ENCODE results near the gene CRB2.

The CRB2 gene

GRCh38 chr9:123378025-123378424 lies 22.0 kb downstream of the CRB2 start:
- Histone ChIP-seq H3K4me1 (ENCODE audit: insufficient read depth, low read length) (peaks cover 27% of the 10 kb centered on the region), H3K27me3 (ENCODE audit: control insufficient read depth in 1 of 2, insufficient read depth in 2 of 2, low read length in 2 of 2) (peaks cover 0 to under 1% of the 10 kb centered on the region in 2 donors), H3K27ac (ENCODE audit: low read depth, low read length) (no peak overlapping the region), H3K9ac (ENCODE audit: low read length) (no peak overlapping the region), H3K4me3 (ENCODE audit: low read depth in 1 of 2, low read length in 2 of 2) (no peak overlapping the region), H3K9me3 (ENCODE audit: low read length) (no peaks in the 10 kb centered on the region), H3K36me3 (ENCODE audit: insufficient read depth, low read length) (no peaks in the 10 kb centered on the region)

GRCh38 chr9:123378956-123379660 lies 23.1 kb downstream of the CRB2 start:
- H3K36me3 ChIP-seq (ENCODE audit: insufficient read depth, low read length): no peaks in the 10 kb centered on the region
- H3K4me3 ChIP-seq (ENCODE audit: low read depth in 1 of 2, low read length in 2 of 2): no peak overlapping the region
- no peaks in the 10 kb centered on the region for H3K27me3 ChIP-seq (ENCODE audit: control insufficient read depth in 1 of 2, insufficient read depth in 2 of 2, low read length in 2 of 2)
- no peaks in the 10 kb centered on the region for H3K9me3 ChIP-seq (ENCODE audit: low read length)
- H3K9ac ChIP-seq (ENCODE audit: low read length): no peak overlapping the region
- peaks cover 24% of the 10 kb centered on the region for H3K4me1 ChIP-seq (ENCODE audit: insufficient read depth, low read length)
- no peak overlapping the region for H3K27ac ChIP-seq (ENCODE audit: low read depth, low read length)

- Histone ChIP-seq H3K9me3 (ENCODE audit: low read length) (no peaks in the 10 kb centered on the region), H3K27ac (ENCODE audit: low read depth, low read length) (no peak overlapping the region), H3K36me3 (ENCODE audit: insufficient read depth, low read length) (no peaks in the 10 kb centered on the region), H3K4me1 (ENCODE audit: insufficient read depth, low read length) (peaks cover 4% of the 10 kb centered on the region), H3K4me3 (ENCODE audit: low read depth in 1 of 2, low read length in 2 of 2) (no peak overlapping the region), H3K27me3 (ENCODE audit: control insufficient read depth in 1 of 2, insufficient read depth in 2 of 2, low read length in 2 of 2) (no peaks in the 10 kb centered on the region), H3K9ac (ENCODE audit: low read length) (no peak overlapping the region)
Observed at GRCh38 chr9:123380852-123381705, 25.1 kb downstream of the CRB2 start.

- Histone ChIP-seq H3K9ac (ENCODE audit: low read length) (no peak overlapping the region), H3K36me3 (ENCODE audit: insufficient read depth, low read length) (no peaks in the 10 kb centered on the region), H3K9me3 (ENCODE audit: low read length) (no peaks in the 10 kb centered on the region), H3K4me1 (ENCODE audit: insufficient read depth, low read length) (no peaks in the 10 kb centered on the region), H3K4me3 (ENCODE audit: low read depth in 1 of 2, low read length in 2 of 2) (no peak overlapping the region), H3K27me3 (ENCODE audit: control insufficient read depth in 1 of 2, insufficient read depth in 2 of 2, low read length in 2 of 2) (no peaks in the 10 kb centered on the region), H3K27ac (ENCODE audit: low read depth, low read length) (no peak overlapping the region)
Observed at GRCh38 chr9:123382653-123383511, 26.9 kb downstream of the CRB2 start.

- no peak overlapping the region for H3K9ac ChIP-seq (ENCODE audit: low read length)
- H3K9me3 ChIP-seq (ENCODE audit: low read length): no peaks in the 10 kb centered on the region
- H3K36me3 ChIP-seq (ENCODE audit: insufficient read depth, low read length): no peaks in the 10 kb centered on the region
- H3K4me1 ChIP-seq (ENCODE audit: insufficient read depth, low read length): no peaks in the 10 kb centered on the region
- no peak overlapping the region for H3K27ac ChIP-seq (ENCODE audit: low read depth, low read length)
- H3K4me3 ChIP-seq (ENCODE audit: low read depth in 1 of 2, low read length in 2 of 2): no peak overlapping the region
- H3K27me3 ChIP-seq (ENCODE audit: control insufficient read depth in 1 of 2, insufficient read depth in 2 of 2, low read length in 2 of 2): no peaks in the 10 kb centered on the region
Observed at GRCh38 chr9:123383512-123384170, 27.6 kb downstream of the CRB2 start.

GRCh38 chr9:123387686-123388085 lies 31.7 kb downstream of the CRB2 start:
- H3K9ac ChIP-seq (ENCODE audit: low read length): no peak overlapping the region
- H3K27me3 ChIP-seq (ENCODE audit: control insufficient read depth in 1 of 2, insufficient read depth in 2 of 2, low read length in 2 of 2): no peaks in the 10 kb centered on the region
- H3K36me3 ChIP-seq (ENCODE audit: insufficient read depth, low read length): no peaks in the 10 kb centered on the region
- no peak overlapping the region for H3K4me3 ChIP-seq (ENCODE audit: low read depth in 1 of 2, low read length in 2 of 2)
- no peak overlapping the region for H3K27ac ChIP-seq (ENCODE audit: low read depth, low read length)
- H3K4me1 ChIP-seq (ENCODE audit: insufficient read depth, low read length): no peaks in the 10 kb centered on the region
- H3K9me3 ChIP-seq (ENCODE audit: low read length): no peaks in the 10 kb centered on the region

GRCh38 chr9:123389070-123389469 lies 33.1 kb downstream of the CRB2 start:
- Histone ChIP-seq H3K36me3 (ENCODE audit: insufficient read depth, low read length) (no peaks in the 10 kb centered on the region), H3K27ac (ENCODE audit: low read depth, low read length) (no peak overlapping the region), H3K9ac (ENCODE audit: low read length) (no peak overlapping the region), H3K27me3 (ENCODE audit: control insufficient read depth in 1 of 2, insufficient read depth in 2 of 2, low read length in 2 of 2) (no peaks in the 10 kb centered on the region), H3K9me3 (ENCODE audit: low read length) (no peaks in the 10 kb centered on the region), H3K4me3 (ENCODE audit: low read depth in 1 of 2, low read length in 2 of 2) (no peak overlapping the region), H3K4me1 (ENCODE audit: insufficient read depth, low read length) (no peaks in the 10 kb centered on the region)

GRCh38 chr9:123389698-123390097 lies 33.7 kb downstream of the CRB2 start:
- Histone ChIP-seq H3K4me1 (ENCODE audit: insufficient read depth, low read length) (no peaks in the 10 kb centered on the region), H3K9me3 (ENCODE audit: low read length) (no peaks in the 10 kb centered on the region), H3K4me3 (ENCODE audit: low read depth in 1 of 2, low read length in 2 of 2) (no peak overlapping the region), H3K27me3 (ENCODE audit: control insufficient read depth in 1 of 2, insufficient read depth in 2 of 2, low read length in 2 of 2) (no peaks in the 10 kb centered on the region), H3K36me3 (ENCODE audit: insufficient read depth, low read length) (no peaks in the 10 kb centered on the region), H3K27ac (ENCODE audit: low read depth, low read length) (no peak overlapping the region), H3K9ac (ENCODE audit: low read length) (no peak overlapping the region)

- Histone ChIP-seq H3K27ac (ENCODE audit: low read depth, low read length) (no peak overlapping the region), H3K9me3 (ENCODE audit: low read length) (no peaks in the 10 kb centered on the region), H3K9ac (ENCODE audit: low read length) (no peak overlapping the region), H3K4me3 (ENCODE audit: low read depth in 1 of 2, low read length in 2 of 2) (no peak overlapping the region), H3K27me3 (ENCODE audit: control insufficient read depth in 1 of 2, insufficient read depth in 2 of 2, low read length in 2 of 2) (no peaks in the 10 kb centered on the region), H3K4me1 (ENCODE audit: insufficient read depth, low read length) (no peaks in the 10 kb centered on the region), H3K36me3 (ENCODE audit: insufficient read depth, low read length) (no peaks in the 10 kb centered on the region)
Observed at GRCh38 chr9:123390337-123391135, 34.5 kb downstream of the CRB2 start.

- H3K9ac ChIP-seq (ENCODE audit: low read length): no peak overlapping the region
- H3K27ac ChIP-seq (ENCODE audit: low read depth, low read length): no peak overlapping the region
- no peaks in the 10 kb centered on the region for H3K9me3 ChIP-seq (ENCODE audit: low read length)
- no peak overlapping the region for H3K4me3 ChIP-seq (ENCODE audit: low read depth in 1 of 2, low read length in 2 of 2)
- H3K4me1 ChIP-seq (ENCODE audit: insufficient read depth, low read length): no peaks in the 10 kb centered on the region
- no peaks in the 10 kb centered on the region for H3K27me3 ChIP-seq (ENCODE audit: control insufficient read depth in 1 of 2, insufficient read depth in 2 of 2, low read length in 2 of 2)
- H3K36me3 ChIP-seq (ENCODE audit: insufficient read depth, low read length): no peaks in the 10 kb centered on the region
Observed at GRCh38 chr9:123391233-123391632, 35.2 kb downstream of the CRB2 start.

Data from muscle layer of colon (tissue), 2 donors.